HepG2 (cell line): ENCODE data around the gene DCPS. TPM values are rescaled to one million over a fixed set of nuclear protein-coding genes. Genes with fewer than 3 reads are reported as not detected.

Experiments used
- HES4 ChIP-seq: sonication (generic); formaldehyde crosslinking; IDR thresholded peaks from 2 replicates; pipeline ENCODE4 v1.9.0; 2021; ENCODE audit warnings: mild to moderate bottlenecking, missing genetic modification reagents, borderline replicate concordance
- ZMYM2 ChIP-seq: sonication (generic); formaldehyde crosslinking; IDR thresholded peaks from 2 replicates; pipeline ENCODE4 v1.8.0; 2022; ENCODE audit warnings: mild to moderate bottlenecking, missing genetic modification reagents
- ZNF350 ChIP-seq: sonication (generic); formaldehyde crosslinking; IDR thresholded peaks from 2 replicates; pipeline ENCODE4 v1.4.0; 2020; ENCODE audit warnings: mild to moderate bottlenecking, low read depth, missing genetic modification reagents, borderline replicate concordance
- ZNF383 ChIP-seq: sonication (generic); formaldehyde crosslinking; IDR thresholded peaks from 2 replicates; pipeline ENCODE4 v1.4.0; 2020; ENCODE audit warnings: missing genetic modification reagents, mild to moderate bottlenecking, borderline replicate concordance
- ZNF629 ChIP-seq: sonication (generic); formaldehyde crosslinking; conservative IDR thresholded peaks from 2 replicates; pipeline ENCODE4 v1.5.0; 2020; ENCODE audit warnings: missing genetic modification reagents
- polyA plus RNA-seq, 8 experiments: library from polyadenylated mRNA; depleted of rRNA in 3 of 8; stranded (reverse) in 7 of 8; unstranded in 1 of 8; fragments of >200 nt; fragmentation: Illumina TruSeq in 4 of 8; extraction: Trizol in 4 of 8; gene quantifications; 2 replicates each; pipeline versions ENCODE4 v1.2.1 to v1.2.3, GENCODE V29; 2011 to 2016; ENCODE audit warnings: low read depth in 4 of 8, missing spikeins in 1 of 8, mixed read lengths in 1 of 8; ENCODE audit not compliant: insufficient read depth in 1 of 8
- total RNA-seq, 5 experiments: library from RNA; depleted of rRNA; stranded (reverse); fragments of >200 nt; fragmentation: Illumina TruSeq; extraction: Trizol; gene quantifications; 2 replicates each; pipeline ENCODE4 v1.2.3, GENCODE V29; 2016; ENCODE audit warnings: low read depth in 1 of 5
- TF ChIP-seq, protein P1 (sequence below): sonication (generic); formaldehyde crosslinking; IDR thresholded peaks from 2 replicates; pipeline ENCODE4 v1.4.0; 2020; ENCODE audit warnings: mild to moderate bottlenecking, missing genetic modification reagents
- TF ChIP-seq, protein P2 (sequence below): sonication (generic); formaldehyde crosslinking; IDR thresholded peaks from 2 replicates; pipeline ENCODE4 v1.5.1; 2020; ENCODE audit warnings: mild to moderate bottlenecking, missing genetic modification reagents, moderate library complexity
- TF ChIP-seq, protein P3 (sequence below): sonication (generic); formaldehyde crosslinking; IDR thresholded peaks from 2 replicates; pipeline ENCODE4 v1.5.0; 2020; ENCODE audit warnings: mild to moderate bottlenecking, missing genetic modification reagents, moderate library complexity

DCPS gene
- total and polyA plus RNA-seq, 2 of the 13 experiments (the other 11 are each of a cell fraction or from before 2014, with no cell fraction given): 21.9 to 22.5 TPM

DNA sequence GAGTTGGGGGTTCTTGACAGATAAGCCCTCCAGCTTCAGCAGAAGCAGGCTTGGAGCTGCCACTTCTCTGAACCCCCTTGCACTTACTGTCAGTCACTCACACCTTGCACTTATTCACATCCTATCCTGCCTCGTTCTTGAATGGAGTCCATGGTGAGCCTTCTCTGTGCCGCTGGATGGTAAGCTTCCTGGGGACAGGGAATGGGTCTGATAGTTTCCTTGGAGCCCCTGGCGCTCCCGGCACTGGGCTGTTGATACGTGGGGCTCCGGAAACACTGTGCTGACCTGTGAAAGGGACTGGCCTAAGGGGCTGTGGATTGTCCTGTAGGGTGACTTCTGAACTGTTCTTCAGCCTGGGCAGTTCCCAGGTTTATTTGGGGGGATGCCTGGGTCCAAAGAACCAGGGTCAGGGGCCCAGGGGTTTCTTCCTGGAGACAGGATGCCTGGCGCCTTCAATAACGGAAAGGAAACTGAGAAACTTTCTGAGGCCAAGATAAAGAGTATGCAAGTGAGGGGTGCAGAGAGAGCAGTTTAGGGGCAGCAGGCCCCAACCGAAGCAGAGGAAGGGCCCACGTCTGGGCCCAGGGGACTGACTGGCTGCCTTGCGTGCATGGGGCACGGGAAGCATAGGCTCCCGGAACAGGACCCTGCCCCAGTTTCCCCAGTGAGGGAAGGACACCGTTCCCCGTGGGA lies 50.9 kb downstream of the DCPS start (continued):
- TF ChIP-seq, protein P1, sequence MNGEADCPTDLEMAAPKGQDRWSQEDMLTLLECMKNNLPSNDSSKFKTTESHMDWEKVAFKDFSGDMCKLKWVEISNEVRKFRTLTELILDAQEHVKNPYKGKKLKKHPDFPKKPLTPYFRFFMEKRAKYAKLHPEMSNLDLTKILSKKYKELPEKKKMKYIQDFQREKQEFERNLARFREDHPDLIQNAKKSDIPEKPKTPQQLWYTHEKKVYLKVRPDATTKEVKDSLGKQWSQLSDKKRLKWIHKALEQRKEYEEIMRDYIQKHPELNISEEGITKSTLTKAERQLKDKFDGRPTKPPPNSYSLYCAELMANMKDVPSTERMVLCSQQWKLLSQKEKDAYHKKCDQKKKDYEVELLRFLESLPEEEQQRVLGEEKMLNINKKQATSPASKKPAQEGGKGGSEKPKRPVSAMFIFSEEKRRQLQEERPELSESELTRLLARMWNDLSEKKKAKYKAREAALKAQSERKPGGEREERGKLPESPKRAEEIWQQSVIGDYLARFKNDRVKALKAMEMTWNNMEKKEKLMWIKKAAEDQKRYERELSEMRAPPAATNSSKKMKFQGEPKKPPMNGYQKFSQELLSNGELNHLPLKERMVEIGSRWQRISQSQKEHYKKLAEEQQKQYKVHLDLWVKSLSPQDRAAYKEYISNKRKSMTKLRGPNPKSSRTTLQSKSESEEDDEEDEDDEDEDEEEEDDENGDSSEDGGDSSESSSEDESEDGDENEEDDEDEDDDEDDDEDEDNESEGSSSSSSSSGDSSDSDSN (CRISPR knock-in tag): 0 out of 2 replicates have a peak, but pooled peaks have one; percentile 4
- TF ChIP-seq ZMYM2 (CRISPR knock-in tag) (0 out of 2 replicates have a peak, but pooled peaks have one; percentile 20), ZNF629 (CRISPR knock-in tag) (no peak), HES4 (CRISPR knock-in tag) (peak; percentile 75; the same call in 1 of the 2 replicates), ZNF383 (CRISPR knock-in tag) (no peak), ZNF350 (0 out of 2 replicates have a peak, but pooled peaks have one; percentile 14)
- TF ChIP-seq, protein P2, sequence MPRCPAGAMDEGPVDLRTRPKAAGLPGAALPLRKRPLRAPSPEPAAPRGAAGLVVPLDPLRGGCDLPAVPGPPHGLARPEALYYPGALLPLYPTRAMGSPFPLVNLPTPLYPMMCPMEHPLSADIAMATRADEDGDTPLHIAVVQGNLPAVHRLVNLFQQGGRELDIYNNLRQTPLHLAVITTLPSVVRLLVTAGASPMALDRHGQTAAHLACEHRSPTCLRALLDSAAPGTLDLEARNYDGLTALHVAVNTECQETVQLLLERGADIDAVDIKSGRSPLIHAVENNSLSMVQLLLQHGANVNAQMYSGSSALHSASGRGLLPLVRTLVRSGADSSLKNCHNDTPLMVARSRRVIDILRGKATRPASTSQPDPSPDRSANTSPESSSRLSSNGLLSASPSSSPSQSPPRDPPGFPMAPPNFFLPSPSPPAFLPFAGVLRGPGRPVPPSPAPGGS (CRISPR knock-in tag): peak; percentile 29; the same call in 1 of the 2 replicates
- TF ChIP-seq, protein P3, sequence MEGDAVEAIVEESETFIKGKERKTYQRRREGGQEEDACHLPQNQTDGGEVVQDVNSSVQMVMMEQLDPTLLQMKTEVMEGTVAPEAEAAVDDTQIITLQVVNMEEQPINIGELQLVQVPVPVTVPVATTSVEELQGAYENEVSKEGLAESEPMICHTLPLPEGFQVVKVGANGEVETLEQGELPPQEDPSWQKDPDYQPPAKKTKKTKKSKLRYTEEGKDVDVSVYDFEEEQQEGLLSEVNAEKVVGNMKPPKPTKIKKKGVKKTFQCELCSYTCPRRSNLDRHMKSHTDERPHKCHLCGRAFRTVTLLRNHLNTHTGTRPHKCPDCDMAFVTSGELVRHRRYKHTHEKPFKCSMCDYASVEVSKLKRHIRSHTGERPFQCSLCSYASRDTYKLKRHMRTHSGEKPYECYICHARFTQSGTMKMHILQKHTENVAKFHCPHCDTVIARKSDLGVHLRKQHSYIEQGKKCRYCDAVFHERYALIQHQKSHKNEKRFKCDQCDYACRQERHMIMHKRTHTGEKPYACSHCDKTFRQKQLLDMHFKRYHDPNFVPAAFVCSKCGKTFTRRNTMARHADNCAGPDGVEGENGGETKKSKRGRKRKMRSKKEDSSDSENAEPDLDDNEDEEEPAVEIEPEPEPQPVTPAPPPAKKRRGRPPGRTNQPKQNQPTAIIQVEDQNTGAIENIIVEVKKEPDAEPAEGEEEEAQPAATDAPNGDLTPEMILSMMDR (CRISPR knock-in tag): no peak
